Measurements from ENCODE around the gene CASP1.

- TF ChIP-seq POLR2A (IDR thresholded peaks at IDR 0.05) (no peak), CTCF (IDR thresholded peaks at IDR 0.05) (no peak)
These were observed 39.2 kb upstream of the CASP1 start for GRCh38 chr11:105074166-105074530.
